NCI-H1092 treated with DMSO at 0.1 percent for 48 hours (cell line): ENCODE results near the gene HMCN2.
"Not testable (repeated sequence)": the region's sequence is repeated elsewhere in the genome, so short reads cannot be mapped to it uniquely, and the experiment has no call there.

Experiments used
- DNase-seq: peaks from one replicate; lab custom pipeline; 2025; lab: John Stamatoyannopoulos, UW

HMCN2 gene

DNA sequence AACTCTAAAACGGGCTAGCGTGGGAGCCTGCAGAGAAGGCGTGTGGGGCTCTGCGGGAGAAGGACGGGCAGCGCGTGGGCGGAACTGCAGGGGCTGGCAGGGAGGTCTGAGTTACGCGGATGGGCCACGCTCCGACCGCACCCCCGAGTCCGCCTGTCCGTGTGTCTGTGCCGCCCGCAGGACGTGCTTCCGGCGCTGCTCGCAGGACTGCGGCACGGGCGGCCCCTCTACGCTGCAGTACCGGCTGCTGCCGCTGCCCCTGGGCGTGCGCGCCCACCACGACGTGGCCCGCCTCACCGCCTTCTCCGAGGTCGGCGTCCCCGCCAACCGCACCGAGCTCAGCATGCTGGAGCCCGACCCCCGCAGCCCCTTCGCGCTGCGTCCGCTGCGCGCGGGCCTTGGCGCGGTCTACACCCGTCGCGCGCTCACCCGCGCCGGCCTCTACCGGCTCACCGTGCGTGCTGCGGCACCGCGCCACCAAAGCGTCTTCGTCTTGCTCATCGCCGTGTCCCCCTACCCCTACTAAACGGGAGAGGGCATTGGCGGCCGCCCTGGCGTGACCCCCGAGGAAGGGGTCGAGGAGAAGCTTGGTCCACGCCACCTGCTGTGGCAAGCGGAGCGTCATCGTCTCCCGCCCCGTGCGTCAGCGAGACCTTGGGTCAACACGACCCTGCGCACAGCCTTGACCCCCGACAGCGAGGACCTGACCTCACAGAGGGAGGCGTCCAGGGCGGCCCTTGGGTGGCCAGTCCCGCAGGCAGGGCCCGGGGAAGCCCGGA is 167.8 kb downstream of the HMCN2 start:
- peak; percentile 14 for DNase-seq

DNA sequence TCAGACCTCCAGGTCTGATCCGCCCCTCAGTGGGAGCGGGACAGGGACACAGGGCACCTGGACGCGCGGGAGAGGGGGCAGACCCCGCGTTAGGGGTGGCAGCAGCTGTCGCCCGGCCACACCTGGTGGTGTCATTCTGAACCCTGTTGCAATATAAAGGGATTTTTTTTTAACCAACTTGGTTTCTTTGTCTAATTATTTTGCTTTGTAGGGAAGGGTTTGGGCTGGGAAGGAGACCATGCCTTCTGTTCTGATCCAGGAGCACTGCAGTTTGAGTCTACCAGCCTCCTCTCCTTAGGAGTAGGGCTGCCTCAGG is 168.3 kb downstream of the HMCN2 start:
- DNase-seq, result no peak

DNA sequence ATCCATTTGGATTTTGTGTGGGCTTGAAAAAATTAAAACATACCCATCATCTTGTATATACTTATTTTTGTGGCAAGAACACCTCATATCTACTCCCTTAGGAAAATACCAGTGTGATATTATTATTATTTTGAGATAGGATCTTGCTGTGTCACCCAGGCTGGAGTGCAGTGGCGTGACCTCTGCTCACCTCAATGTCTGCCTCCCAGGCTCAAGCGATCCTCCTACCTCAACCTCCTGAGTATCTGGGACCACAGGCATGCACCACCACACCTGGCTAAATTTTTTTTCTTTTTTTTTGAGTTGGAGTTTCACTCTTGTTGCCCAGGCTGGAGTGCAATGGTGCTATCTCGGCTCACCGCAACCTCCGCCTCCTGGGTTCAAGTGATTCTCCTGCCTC is 169.1 kb downstream of the HMCN2 start:
- DNase-seq, result not testable (repeated sequence)

DNA sequence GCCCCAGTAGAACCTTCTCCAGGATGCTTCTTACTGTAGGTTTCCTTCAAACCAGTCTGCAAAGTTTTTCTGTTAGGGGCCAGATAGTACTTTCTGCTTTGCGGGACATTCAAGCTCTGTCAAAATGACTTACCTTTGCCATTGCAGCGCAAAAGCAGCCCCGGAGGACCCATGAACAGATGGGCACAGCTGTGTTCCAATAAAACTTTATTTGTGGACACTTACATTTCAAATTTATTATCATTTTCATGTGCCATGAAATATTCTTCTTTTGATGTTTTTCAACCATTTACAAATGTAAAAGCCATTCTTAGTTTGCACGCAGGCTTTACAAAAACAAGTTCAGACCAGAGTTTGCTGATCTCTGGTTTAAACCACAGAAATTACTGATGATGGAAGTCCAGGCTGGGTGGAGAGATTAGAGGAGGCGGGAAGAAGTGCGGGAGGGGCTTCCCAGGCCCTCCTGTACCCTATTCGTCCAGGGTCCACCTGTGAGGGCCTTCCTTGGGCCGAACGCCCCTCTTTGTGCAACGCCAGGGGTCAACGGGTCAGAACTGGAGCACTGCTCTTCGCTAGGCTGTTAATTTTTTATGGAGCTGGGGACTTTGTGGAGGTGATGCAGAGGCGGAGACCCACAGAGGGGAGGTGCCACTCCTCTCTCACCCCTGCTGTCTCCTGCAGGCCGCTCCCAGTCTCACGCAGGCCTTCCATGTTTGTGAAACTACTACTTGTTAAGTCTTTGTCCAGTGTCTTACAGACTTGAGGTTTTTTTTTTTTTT is 171.6 kb downstream of the HMCN2 start:
- no peak for DNase-seq

DNA sequence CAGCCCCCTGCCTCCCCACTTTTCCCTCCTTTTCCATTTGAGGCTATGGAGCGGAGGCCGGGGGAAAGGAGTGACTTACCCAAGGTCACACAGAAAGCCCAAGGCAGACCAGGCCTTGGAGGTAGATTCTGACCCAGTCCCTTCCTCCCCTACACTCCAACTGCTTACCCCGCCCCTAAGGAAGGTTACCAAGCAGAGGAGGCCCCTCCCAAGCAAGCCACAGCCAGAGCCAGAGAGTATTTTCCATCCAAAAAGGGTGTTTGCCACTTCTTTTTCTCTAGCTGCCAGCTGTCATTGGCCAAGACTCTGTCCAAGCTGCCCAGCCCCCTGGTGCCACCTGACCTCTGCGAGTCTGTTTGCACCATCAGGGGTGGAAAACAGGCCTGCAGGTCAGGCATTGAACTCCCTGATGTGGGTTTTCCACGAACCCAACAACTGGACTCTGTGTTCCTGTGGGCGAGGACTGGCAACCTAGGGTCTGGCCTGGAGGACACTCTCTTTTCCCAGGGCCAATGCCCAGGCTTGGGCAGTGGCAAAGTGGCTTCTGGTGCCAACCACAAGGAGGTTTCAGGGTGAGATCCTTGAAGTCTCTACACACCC is 172.9 kb downstream of the HMCN2 start:
- DNase-seq, result no peak

DNA sequence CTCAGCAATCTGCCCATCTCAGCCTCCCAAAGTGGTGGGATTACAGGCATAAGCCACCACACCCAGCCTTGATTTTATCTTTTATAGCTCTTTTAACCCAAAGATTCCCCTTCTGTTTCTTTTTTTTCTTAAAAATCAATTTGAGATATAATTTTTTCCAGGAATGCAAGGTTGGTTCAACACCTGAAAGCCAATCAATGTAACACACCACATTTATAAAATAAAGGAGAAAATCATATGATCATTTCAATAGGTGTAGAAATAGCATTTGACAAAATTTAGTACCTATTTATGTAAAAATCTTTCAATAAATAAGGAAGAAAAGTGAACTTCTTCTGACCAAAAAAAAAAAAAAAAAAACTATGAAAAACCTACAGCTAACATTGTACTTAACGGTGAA is 175.5 kb downstream of the HMCN2 start:
- DNase-seq, result no peak

DNA sequence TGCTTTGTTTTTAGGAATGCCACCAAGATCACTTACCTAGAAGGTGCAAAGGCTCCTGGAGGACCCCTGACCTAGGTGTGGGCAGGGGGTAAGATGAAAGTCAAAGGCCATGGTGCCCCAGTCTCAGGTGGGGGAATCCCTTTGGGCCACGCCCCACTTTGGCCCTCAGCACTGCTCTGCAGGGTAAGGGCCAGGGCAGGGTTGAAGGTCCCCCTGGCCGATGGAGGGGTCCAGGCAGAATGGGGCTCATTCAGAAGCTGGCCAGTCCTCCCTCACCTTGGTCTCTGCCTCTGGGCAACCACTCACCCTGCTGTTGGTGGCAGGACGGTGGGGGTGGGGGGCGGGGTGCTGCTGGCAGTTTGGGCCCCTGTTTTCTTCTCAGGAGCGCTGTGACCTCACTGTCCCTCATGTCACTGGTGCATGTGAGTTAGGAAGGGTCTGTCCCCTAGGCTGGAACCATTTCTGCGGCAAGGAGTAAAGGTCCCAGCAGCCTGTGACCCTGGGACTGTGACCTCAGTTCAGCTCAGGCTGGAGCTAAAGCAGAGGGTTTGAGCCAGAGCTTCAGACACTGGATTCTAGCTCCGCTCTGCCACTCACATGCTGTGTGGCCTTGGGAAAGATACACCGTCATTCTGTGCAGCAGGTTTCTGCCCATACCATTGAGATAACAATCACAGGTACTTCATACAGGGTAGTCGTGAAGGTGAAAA is 177.3 kb downstream of the HMCN2 start:
- DNase-seq, result no peak

DNA sequence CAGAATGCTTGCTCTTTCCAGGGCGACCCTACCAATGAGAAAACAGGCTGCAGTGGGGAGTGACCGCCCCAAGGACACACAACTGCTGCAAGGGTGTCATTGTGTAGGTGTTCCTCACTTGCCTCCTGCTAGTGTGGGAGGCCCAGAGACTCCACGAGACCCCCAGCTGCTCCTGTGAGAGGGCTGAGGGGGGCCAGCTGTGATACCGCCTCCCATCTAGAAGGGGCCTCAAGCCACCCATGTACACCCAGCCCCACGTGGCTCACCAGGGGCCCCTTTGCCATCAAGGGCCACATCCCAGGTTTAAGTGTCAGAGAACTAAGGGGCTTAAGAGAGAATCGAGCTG is 177.9 kb downstream of the HMCN2 start:
- no peak for DNase-seq

DNA sequence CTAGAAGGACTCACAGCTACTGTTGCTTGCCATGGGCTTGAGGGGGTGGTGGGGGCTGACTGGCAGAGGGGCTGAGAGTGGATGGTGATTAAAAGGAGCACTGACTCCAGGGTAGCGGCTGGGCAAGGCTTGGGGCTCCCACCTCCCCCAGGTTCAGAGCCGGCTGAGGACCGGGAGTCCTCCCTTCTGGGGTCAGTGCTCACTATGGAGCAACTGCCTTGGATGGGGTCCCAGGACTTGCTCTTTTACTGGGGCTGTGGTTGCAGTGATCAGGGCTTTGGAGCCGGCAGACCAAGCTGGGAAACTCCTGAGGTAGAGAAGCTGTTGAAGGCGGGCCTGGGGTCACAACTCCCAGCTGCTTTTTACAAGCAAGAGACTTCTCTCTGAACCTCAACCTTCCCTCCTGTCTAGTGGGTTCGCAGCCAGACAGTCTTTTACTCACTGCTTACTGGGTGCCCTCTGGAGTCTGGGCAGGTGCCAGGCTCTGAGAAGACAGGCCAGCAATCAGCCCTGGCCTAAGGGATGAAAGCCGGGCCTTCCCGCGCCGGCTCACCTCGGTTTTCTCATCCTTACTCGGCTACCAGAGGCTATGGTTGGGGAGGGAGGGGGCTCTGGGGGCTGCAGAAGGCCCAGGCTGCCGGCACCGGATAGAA is 178.4 kb downstream of the HMCN2 start:
- no peak for DNase-seq

DNA sequence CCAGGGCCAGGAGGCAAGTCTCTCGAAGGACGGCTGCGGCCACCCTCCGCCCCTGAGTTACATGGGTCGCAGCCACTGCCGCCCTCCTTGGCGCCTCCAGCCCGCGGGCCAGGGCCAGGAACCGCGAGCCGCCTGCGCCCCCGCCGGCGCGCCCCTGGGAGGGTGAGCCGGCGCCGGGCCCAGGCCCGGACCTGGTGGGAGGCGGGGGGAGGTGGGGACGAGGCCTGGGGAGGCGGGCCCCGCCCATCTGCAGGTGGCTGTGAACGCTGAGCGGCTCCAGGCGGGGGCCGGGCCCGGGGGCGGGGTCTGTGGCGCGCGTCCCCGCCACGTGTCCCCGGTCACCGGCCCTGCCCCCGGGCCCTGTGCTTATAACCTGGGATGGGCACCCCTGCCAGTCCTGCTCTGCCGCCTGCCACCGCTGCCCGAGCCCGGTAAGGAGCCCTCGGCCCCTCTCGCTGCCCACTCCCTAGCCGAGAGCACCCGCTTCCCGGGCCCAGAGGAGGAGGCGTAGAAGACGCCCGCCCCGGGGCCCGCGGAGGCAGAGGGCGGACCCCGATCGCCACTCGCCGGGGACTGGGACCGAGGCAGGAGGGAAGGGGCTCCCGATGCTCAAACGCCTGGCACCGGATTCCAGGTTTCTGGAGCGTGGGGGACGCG is 179.1 kb downstream of the HMCN2 start, which contains the start of gene ASS1:
TSS of gene ASS1 (plus strand) at position 397 of the 657 bp plus-strand sequence. CDS start 7,268 bp downstream, outside the sequence.
- DNase-seq, result peak; percentile 20

DNA sequence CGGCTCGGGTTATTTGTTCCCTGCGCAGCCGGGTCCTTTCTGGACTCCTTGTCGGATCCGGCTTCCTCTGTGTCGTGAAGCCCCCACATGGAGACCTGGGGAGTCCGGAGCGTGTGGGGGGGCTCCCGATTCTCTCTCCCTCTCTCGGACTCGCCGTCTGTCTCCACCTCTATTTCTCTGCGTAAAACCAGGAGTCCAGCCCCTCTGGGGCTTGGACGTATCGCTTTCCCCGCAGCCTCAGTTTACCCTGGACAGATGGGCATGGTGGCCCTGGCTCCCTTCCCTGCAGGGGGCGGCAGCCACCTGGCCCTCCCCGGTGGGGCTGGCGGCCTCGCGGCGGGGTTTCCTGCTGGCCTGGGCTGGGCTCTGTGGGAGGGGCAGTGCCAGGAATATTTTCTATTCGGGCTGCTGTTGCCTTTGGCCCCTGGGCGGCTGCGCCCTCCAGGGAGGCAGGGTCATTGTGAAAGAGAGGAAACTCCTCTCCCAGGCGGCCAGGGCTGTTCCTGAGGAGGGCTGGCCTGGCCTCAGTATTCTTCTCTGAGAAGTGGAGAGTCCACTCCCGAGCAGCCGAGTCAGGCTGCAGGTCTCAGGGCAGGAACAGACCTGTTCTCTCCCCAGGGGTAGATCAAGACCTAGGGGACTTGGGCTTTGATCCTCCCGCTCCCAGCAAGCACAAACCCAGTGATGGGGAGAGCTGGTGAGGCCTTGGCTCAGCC is 179.9 kb downstream of the HMCN2 start:
- no peak for DNase-seq

DNA sequence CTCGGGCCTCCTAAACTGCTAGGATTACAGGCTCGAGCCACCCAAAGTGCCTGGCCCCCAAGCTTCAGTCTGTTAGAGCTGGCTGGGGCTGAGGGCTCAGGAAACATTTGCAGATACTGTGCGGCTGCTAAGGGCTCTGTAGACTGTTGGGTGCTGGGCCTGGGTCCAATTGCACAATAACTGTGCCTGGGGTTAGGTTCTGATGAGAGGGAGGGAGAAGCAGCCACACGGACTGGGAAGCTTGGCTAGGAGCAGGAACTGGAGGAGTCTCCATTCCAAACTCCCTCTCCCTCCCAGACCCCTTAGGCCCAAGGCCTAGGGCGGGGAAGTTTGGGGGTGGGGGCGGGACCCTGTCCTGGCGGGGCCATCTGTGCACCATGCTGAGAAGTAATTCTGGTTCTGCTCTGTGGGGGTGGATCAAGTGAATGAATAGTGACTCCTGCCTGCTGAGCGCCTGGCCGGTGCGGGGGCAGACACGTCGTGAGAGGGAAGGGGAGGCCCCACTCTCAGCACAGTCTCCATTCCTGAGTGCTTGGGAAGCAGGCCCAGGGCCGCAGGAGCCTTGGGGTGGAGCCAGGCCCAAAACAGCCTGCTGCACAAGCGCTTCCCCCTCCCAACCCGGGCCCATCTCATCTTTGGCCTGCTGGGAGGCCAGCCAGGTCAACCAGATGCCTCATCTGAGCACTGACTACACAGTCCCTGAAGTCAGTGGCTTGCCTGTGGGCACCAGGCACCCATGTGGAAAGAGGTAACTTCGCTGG is 180.7 kb downstream of the HMCN2 start:
- DNase-seq, result no peak

DNA sequence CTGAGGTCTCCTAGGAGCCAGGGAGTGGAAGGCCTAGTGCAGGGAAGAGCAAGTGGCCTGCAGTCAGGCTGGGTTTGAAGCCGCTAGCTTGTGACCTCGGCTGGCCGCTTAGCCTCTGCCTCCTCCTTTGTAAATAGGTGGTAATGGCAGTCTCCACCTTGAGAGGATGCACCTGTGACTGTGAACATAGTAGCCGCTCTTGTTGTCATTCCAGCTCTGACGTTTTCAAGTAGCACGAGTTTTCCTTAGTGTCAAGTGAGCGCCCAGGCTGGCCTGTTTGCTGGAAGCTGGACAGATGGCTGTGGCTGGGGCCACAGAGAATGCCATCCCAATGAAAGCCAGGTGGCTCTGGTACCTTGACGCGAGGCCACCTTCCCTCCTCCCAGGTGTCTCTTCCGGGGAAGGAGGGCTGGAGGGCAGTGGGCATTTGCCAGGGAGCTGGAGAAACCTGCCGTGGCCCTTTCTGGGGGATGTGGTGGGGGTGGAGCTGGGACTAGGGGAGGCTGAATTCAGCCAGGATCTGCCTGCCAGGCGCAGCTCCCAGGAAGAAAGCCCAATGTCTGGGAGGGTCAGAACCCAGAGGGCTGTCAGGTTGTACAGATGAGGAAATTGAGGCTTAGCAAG is 181.7 kb downstream of the HMCN2 start:
- no peak for DNase-seq

DNA sequence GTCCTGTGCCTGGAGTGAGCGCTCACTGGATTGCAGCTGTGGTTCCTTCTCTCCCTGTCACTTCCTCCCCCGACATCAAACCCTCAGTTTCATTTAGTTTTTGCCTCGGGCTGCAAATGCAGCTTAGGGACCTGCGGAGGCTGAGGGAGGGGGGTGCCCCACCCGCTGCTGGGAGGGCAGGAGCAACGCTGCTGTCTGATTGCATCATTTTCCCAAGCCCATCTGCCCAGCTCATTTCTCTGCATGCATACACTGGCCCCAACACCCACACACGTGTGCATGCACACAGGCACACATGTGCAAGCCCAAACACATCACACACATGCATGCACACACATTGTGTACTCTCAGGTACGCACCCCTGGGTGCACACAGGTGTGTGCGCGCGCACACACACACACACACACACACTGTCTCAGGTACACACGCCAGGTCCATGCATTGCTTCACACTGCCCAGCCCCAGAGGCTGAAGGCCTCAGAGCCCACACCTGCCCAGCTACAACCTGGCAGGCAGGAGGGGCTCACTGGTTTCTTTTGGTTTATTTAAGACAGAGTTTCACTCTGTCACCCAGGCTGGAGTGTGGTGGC is 182.6 kb downstream of the HMCN2 start:
- DNase-seq, result no peak

DNA sequence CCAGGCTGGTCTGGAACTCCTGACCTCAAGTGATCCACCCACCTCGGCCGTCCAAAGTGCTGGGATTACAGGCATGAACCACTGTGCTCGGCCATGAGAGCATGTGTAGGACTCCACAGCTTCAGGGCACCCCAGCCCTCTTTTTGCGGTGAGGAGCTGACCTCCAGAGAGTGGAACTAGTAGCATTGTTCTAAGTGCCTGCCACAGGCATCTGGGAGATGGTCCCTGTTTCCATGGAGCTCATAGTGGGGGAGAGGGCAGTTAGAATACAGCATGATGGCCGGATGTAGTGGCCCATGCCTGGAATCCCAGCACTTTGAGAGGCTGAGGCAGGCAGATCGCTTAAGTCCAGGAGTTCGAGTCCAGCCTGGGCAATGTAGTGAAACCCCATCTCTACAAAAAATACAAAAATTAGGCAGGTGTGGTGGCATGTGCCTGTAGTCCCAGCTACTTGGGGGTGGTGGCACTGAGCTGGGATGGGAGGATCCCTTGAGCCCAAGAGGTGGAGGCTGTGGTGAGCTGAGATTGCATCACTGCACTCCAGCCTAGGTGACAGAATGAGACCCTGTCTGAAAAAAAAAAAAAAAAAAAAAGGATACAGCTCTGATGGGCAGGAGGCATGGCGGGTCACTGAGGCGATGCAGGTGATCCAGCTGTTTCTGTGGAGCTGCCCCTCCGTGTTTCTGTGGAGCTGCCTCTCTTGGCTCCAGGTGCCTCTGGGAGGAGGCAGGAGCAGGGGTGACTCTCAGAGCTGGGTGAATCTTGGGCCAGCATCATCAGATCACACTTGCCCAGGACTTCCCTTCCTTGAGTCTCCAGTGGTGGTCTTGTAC is 183.4 kb downstream of the HMCN2 start:
- no peak for DNase-seq

DNA sequence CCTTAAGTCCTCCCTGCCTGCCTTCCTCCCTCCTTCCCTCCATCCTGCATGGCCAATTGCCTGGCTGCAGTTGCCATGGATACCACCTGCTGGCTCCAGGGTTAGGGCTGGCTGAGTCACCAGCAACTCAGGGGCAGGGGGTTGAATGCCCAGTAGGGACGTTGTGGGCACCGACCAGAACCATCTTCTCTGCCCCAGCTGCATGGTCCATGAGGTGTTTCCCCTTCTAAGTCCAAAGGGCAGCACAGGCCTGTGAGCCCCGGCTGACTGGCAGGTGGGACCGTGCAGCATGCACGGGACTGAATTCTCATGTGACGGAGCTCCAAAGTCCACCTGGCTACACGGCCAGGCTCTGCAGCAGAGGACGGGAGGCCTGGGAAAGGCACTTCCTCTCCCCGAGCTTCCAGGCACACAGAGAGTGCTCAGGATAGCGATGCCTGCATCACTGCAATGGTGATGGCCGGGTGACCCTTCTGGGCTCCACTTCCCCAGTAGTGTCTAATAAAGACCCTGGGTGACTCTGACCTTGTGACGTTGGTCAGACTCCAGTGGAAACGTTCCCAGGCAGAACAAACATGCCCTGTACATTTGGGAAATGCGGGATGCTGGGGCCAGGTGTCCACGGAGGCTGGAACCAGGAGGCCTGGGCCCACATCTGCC is 184.9 kb downstream of the HMCN2 start:
- DNase-seq, result no peak

DNA sequence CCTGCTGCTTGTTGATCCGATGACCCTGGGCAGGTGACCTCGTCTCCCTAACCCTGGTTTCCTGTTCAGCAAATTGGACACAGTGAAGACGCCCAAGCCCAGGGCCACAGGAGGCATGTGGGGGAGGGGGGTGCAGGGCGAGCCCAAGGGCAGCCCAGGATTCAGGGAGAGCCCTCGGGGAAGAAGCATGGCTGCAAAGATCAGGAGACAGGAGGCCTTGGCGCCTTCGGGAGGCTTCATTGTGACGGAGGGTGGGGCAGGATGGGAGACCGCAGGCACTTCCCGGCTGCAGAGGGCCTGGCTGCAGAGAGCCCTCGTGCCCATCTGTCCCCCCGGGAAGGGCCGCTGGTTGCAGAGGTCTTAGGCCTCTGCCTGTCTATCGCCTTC is 185.4 kb downstream of the HMCN2 start:
- DNase-seq, result no peak
